Psoas muscle (tissue), 8 donors: Measurements from ENCODE around the gene KIRREL3. TPM values are rescaled to one million over a fixed set of nuclear protein-coding genes. Genes with fewer than 3 reads are reported as not detected.

Source experiments
- ATAC-seq, 4 donors: fragments of 200-7000 bp; cut with Tn5 transposase; one replicate each; pipeline ENCODE4 v1.9.1; 2020; ENCODE audit warnings: moderate library complexity in 3 of 4, mild to moderate bottlenecking in 2 of 4
- DNase-seq, 2 donors: peaks; one replicate each; pipeline ENCODE4 v3.0.0-alpha.2; 2020
- H3K27ac ChIP-seq: fragments of 200-600 bp; one replicate; pipeline ENCODE4 v1.8.0; 2022
- H3K27me3 ChIP-seq, 3 donors: fragments of 200-600 bp in 1 of 3; one replicate each; pipeline versions ENCODE4 v1.6.1 to v1.8.0; 2013 to 2022; ENCODE audit warnings: low read length in 2 of 3, mild to moderate bottlenecking in 2 of 3, moderate library complexity in 1 of 3; ENCODE audit not compliant: insufficient read depth in 3 of 3
- H3K36me3 ChIP-seq, 2 donors: fragments of 200-600 bp in 1 of 2; one replicate each; pipeline versions ENCODE4 v1.6.1 to v1.8.0; 2013 to 2022; ENCODE audit warnings: low read depth in 1 of 2, mild to moderate bottlenecking in 1 of 2, moderate library complexity in 1 of 2; ENCODE audit not compliant: insufficient read depth in 1 of 2
- H3K4me1 ChIP-seq: fragments of 200-600 bp; one replicate; pipeline ENCODE4 v1.8.0; 2022
- H3K4me3 ChIP-seq: fragments of 200-600 bp; one replicate; pipeline ENCODE4 v1.8.0; 2022; ENCODE audit warnings: mild to moderate bottlenecking
- H3K9me3 ChIP-seq: fragments of 200-600 bp; one replicate; pipeline ENCODE4 v1.8.0; 2022
- CTCF ChIP-seq: fragments of 200-600 bp; IDR thresholded peaks from one replicate; pipeline ENCODE4 v1.8.0; 2022; ENCODE audit warnings: antibody characterized with exemption
- WGBS, 3 donors: extraction: QIAGEN DNeasy Blood & Tissue Kit; methylation state at CpG; one replicate each; pipeline versions ENCODE4 v1.1.6 to v1.1.7; 2013; 5-methylcytosine and 5-hydroxymethylcytosine counted together
- intact Hi-C, 2 donors: fragments of 100-400 bp; cut with DNase I; formaldehyde crosslinking; loops; one replicate each; pipeline versions ENCODE4 v1.11.0 to v1.14.2; 2022
- polyA plus RNA-seq, 3 donors: library from polyadenylated mRNA; stranded (reverse); fragments of 200-250 nt; gene quantifications; one replicate each; pipeline ENCODE4 v1.2.3, GENCODE V29; 2013
- total RNA-seq, 4 donors: library from RNA; stranded (reverse); fragmentation: NEBNext Ultra II Directional in 2 of 4; extraction: Animal tissue kit (Norgen Biotek cat#: 25700) in 2 of 4; gene quantifications; one replicate each; pipeline versions ENCODE4 v1.2.1 to v1.2.4, GENCODE V29; 2021 to 2023
- donor health status: healthy with polysubstance abuse.
- donor health status: DM: no; HTN: no; CAD: no; lungs with moderate emphysema.
- donor health status: Bipolar disorder and iron deficiency.
- donor health status: healthy.
- donor health status: DM: yes; HTN: yes; CAD: no.
- donor health status: DM: no; HTN: no; CAD: no.
- donor health status: DM: no; HTN: no; CAD: no.
- donor health status: DM: yes; HTN: yes; CAD: no.

Gene KIRREL3
- total and polyA plus RNA-seq, 7 donors: 0.04 TPM; not detected in 6

GRCh38 chr11:126403022-126403581 is 597.5 kb downstream of the KIRREL3 start:
- WGBS, 3 donors: 89 to 96% (median 94%) methylated on average over 15 of the region's 15 CpGs
- Histone ChIP-seq H3K4me1 (no peaks in the 10 kb centered on the region), H3K27me3 (no peaks in the 10 kb centered on the region), H3K9me3 (no peaks in the 10 kb centered on the region), H3K4me3 (no peak overlapping the region), H3K36me3 (peaks cover 0 to 13% of the 10 kb centered on the region in 2 donors), H3K27ac (no peak overlapping the region)
- ATAC-seq: no peak
- intact Hi-C loops: no loop called here
- TF ChIP-seq CTCF: no peak
- DNase-seq: no peak

DNA sequence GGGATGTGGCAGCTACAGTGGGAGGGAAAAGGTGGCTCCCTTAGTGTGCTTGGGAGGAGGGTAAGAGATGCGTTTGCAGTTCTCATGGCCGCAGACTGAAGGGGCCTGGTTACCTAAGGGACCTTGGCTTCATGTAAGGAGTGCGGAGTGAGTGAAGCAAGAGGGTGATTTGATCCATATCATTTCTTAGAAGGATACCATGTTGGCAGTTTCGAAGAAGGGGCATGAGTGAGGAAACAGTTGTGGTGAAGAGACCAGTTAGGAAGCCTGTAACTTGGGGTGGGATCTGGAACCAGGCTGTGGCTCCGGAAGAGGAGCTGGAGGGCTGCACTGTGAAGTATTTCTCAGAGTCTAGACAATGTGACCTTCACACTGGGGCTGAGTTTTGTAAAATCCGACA is 600.1 kb downstream of the KIRREL3 start:
- Histone ChIP-seq H3K27me3 (no peaks in the 10 kb centered on the region), H3K9me3 (no peaks in the 10 kb centered on the region), H3K4me1 (no peaks in the 10 kb centered on the region), H3K27ac (no peak overlapping the region), H3K36me3 (no peaks in the 10 kb centered on the region), H3K4me3 (no peak overlapping the region)
- intact Hi-C loops: no loop called here
- DNase-seq (no peak), ATAC-seq (no peak)
- WGBS, 3 donors: 86 to 98% (median 93%) methylated on average over 6 of the region's 6 CpGs
- no peak for TF ChIP-seq CTCF

DNA sequence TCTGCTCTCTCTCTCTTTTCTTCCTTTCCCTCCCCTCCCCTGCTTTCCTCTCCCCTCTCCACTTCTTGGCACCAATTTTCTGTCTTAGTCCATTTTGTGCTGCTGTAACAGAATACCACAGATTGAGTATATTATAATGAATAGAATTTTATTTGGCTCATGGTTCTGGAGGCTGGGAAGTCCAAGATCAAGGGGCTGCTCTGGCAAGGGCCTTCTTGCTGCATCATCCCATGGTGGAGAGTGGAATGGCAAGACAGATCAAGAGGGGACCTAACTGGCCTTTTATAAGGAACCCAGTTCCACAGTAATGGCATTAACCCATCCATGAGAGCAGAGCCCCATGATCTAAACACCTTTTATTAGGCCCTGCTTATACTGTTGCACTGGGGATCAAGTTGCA is 600.6 kb downstream of the KIRREL3 start:
- no peak for DNase-seq
- H3K9me3 ChIP-seq: no peaks in the 10 kb centered on the region
- no peaks in the 10 kb centered on the region for H3K36me3 ChIP-seq
- no peak overlapping the region for H3K4me3 ChIP-seq
- no peak overlapping the region for H3K27ac ChIP-seq
- no peak for ATAC-seq
- intact Hi-C loops: no loop called here
- H3K27me3 ChIP-seq: no peaks in the 10 kb centered on the region
- no peaks in the 10 kb centered on the region for H3K4me1 ChIP-seq
- TF ChIP-seq CTCF: no peak

DNA sequence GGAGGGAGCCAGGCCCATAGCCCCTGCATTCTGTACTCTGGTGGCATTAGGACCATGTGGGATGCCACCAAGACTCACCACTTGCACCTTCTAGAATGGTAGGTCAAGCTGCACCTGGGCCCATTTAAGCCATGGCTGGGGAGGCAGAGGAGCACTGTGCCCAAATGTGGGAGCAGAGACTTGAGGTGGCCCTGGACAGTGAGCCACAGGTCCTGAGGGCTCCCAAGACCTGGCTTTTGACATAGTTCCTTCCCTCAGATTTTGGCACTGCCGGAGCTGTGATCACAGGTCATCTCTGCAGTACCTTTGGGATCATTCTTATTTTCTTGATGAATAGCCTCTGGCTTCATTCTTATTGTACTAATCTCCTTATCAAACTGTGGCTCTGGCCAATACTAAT is 601.8 kb downstream of the KIRREL3 start:
- H3K36me3 ChIP-seq: no peaks in the 10 kb centered on the region
- no peaks in the 10 kb centered on the region for H3K27me3 ChIP-seq
- DNase-seq (no peak), ATAC-seq (no peak)
- WGBS, 3 donors: 94 to 100% (median 100%) methylated on average over 1 of the region's 1 CpG
- H3K9me3 ChIP-seq: no peaks in the 10 kb centered on the region
- H3K4me1 ChIP-seq: no peaks in the 10 kb centered on the region
- no peak overlapping the region for H3K27ac ChIP-seq
- no peak for TF ChIP-seq CTCF
- no peak overlapping the region for H3K4me3 ChIP-seq
- intact Hi-C loops: no loop called here

DNA sequence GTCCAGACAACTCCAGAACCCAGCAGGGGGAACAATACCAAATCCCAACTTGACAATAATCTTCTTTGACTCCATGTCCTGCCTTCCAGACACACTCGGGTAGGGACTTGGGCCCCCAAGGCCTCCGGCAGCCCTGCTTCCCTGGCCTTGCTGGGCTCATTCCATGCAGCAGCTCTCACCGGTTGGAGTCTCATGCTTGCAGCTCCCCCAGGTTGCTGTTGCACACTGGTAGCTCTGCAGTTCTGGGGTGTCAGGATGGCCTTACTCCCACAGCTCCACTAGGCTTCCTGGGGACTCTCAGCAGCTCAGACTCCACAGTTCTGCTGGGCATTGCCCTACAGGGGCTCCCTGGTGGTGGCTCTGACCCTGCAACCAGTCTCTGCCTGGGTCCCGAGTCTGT is 602.3 kb downstream of the KIRREL3 start:
- Histone ChIP-seq H3K4me3 (no peak overlapping the region), H3K36me3 (no peaks in the 10 kb centered on the region), H3K27me3 (no peaks in the 10 kb centered on the region), H3K9me3 (no peaks in the 10 kb centered on the region), H3K4me1 (no peaks in the 10 kb centered on the region), H3K27ac (no peak overlapping the region)
- ATAC-seq (no peak), DNase-seq (no peak)
- intact Hi-C loops: no loop called here
- no peak for TF ChIP-seq CTCF
- WGBS, 3 donors: 96 to 100% (median 96%) methylated on average over 4 of the region's 4 CpGs
